Suppressor macrophage treated with lipopolysaccharide for 1 hour (primary cell): ENCODE data around the gene CKAP4.

Experiments
- DNase-seq, 3 donors: peaks; one replicate each; pipeline ENCODE4 v3.0.0-alpha.2; 2020 to 2022

Gene CKAP4

DNA sequence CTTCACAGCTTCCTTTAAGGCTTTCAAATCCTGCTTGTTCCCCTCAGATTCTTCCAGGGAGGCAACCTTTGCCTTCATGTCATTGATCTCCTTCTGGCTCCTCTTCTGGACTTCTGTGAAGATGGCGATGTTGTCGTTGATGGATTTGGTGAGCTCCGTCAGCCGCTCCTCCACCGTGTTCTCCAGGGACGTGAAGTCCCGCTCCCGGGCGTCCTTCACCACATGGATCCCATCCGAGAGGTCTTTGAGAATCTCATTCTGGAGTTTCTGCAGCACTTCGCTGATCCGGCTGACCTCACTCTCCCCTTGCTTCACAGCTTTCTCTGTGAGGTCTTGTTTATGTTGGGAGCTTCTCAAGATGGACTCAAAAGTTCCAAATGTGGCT is 7.9 kb downstream of the CKAP4 start:
- no peak for DNase-seq

DNA sequence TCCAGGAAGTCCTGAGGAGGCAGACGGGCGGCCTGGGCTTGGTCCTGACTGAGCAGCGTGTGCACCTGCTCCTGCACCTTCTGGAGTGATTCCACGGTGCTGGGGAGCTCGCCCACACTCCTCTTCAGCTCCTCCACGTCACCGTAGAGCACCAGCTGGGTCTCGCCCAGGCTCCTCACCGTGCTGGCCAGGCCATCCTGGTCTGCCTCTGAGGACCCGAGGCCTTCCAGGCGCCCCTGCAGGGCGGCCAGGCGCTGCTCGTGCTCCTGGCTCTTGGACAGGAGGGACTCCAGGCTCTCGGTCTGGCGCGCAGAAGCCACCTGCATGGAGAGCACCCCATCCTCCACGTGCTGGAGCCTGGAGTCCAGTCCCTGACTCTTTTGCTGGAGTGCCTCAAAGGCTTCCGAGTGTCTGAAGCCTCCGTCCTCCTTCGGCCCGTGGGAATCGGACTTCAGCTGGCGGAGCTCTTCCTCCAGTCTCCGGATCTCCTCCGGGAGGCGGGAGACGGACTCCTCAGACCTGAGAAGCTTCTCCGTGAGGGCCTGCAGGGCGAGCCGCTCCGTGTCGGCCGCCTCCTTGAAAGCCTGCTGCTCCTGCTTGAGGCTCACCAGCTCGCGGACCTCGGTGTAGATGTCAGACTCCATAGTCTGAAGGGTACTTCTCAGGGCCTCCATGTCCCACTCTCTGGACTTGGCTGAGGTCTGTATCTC is 8.4 kb downstream of the CKAP4 start:
- no peak for DNase-seq

DNA sequence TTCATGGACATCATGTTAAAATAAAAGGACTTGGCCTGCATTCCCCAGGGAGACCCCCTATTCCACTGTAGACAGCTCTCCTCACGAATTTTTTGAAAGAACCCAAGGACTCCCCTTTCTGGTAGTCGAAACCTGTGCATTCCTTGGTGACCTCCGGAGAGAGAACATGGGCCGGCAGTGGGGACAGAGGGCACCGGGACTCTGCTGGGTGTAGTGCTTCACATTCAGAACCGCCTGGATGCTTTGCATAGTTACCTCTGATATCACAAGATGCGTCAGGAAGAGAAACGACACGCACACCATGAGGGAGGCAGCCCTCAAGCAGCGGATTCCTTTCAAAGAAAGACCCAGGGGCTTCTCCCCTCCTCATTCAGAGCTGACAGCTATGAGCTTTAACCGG is 9.7 kb downstream of the CKAP4 start:
- no peak for DNase-seq

DNA sequence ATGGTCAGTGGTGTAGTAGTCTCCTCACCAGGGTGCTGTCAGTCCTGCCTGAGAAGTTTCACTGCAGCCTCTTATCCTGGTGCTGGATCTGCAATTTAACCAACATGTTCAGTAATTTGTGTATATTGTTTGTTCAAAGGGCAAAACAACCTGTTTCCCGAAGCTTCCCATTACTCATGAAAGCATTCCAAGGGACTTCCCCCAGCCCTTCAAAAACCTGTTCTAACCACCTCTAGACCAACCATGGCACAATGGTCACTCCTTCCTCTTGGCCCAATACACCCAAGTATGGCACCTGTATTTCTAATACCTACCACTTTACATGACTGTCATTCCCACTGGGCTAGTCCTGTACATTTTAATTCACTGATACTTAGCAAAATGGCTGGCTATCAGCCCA is 12.1 kb downstream of the CKAP4 start:
- no peak for DNase-seq

DNA sequence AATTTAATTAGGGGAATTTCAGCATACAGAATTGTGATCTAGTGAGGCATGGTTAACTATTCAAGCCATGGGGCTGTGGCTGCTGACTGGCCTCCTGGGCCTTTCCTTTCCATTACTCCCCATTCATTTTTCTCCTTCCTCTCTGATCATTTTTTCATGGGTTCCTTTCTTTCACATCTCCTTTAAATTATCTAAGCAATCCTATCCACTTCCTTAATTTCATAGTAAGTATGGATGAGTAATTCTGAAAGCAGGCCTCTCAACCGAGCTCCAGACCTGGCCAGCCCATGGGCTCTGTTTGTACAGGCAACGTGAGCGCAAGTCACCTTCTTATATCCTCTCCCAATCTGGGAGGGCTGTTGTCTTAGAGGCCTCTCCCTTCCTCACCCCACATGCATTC is 13.4 kb downstream of the CKAP4 start:
- DNase-seq, result peak; percentile 53 to 77 (median 72)

DNA sequence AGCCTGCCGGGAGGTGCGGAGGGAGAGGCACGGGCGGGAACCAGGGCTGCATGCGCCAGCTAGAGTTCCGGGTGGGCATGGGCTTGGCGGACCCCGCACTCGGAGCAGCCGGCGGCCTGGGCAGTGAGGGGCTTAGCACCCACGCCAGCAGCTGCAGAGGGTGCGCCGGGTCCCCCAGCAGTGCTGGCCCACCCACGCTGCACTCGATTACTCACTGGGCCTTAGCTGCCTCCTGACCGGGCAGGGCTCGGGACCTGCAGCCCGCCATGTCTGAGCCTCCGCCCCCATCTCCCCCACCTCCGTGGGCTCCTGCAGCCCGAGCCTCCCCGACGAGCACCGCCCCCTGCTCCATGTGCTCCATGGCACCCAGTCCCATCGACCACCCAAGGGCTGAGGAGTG is 14.8 kb downstream of the CKAP4 start:
- no peak for DNase-seq

DNA sequence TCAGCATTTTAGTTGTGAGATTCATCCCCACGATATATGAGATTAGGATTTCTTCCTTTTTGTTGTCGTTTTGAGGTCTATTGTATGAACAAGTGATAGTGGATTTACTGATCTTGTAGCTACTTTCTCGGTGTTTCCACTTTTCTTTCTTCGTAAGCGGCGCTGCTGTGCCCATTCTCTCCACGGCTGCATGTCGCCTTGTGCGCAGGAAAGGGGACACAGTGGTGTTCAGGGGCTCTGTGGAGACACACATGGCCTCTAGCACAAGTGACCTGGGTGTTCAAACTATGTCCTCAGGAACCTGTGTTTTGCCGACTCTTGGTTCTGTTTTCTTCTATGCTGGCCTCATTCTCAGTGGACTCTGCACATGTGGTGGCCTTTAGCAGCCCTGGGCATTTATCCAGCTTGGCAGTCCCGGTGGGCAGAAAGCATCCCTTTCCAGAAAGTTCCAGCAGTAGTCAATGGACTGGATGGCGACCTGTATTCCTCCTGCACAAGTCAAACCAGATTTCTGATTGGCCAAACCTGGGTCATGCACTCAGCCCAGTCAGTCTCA is 18.7 kb downstream of the CKAP4 start:
- no peak for DNase-seq

DNA sequence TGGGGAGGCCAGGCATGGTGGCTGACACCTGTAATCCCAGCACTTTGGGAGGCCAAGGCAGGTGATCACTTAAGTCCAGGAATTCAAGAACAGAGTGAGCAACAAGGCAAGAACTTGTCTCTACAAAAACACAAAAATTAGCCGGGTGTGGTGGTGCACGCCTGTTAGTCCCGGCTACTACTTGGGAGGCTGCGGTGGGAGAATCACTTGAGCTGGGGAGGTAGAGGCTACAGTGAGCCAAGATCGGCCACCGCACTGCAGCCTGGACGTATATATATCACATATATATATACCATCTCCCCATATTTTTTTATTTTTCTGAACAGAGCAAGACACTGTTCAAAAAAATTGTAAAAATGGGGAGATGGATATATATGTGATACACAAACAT is 19.5 kb downstream of the CKAP4 start:
- DNase-seq, result no peak

DNA sequence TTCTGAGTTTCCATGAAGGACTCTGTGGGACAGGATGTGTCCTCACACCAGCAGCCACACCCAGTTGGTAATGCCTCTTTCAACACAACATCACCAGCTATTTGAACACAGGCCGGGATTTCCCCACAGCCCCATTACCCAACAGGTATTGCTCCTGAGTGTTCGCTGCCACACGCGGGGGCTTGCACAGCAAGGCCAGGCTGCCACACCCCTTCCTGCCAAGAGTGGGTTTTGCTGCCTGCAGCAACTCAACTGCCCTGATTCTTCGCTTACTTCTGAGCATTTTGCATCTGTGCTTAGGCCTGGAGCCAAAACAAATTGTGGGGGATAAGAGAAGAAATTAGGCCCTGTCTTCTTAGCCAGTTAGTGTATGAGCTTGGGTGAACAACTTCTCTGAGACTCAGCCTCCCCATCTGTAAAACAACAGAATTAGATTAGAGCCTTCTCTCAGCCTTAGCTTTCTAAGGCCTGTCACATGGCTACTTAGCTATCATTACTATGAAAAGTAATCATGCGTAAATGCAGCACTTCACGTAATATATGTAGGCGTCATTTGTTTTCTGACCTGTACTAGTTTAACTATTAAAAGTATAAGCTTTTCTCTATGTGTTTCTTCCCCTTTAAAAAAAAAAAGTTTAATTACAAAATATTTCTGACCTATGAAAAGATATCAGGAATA is 20.0 kb downstream of the CKAP4 start:
- DNase-seq, result peak; percentile 80 to 81 (median 81)

DNA sequence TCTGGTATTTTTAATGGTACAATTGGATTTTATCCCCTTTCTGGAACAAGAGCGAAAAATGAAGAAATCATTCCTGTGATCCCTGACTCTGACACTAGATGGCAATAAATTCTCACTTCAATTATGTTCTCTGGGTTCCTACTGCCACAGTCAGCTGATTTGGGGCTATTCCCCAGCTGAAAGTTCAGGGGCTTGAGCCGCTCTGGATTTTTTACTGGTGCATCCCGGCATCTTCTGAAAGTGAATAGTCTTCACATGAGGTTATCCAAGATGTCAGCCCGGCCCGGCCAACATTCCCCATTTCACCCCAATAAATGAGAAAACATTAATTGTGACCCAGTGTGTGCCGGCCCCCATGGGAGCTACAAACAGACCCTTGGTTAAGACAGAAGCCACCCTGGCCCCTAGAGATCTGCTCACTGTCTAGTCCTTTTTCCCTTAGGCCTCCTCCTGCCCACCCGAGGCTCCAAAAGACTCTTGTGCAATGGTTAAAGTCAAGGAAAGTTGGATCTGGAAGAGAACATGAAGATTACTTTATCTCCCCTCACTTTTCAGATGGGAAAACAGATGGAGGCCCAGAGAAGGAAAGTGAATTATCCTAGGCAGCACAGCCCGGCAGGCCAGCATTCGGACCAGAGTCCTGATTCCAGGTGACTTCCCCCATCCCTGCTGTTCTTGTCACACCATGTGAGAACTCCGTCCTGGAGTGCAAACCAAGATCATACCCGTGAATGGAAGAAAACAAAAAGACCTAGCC is 20.8 kb downstream of the CKAP4 start:
- peak; percentile 61 to 80 (median 78) for DNase-seq

DNA sequence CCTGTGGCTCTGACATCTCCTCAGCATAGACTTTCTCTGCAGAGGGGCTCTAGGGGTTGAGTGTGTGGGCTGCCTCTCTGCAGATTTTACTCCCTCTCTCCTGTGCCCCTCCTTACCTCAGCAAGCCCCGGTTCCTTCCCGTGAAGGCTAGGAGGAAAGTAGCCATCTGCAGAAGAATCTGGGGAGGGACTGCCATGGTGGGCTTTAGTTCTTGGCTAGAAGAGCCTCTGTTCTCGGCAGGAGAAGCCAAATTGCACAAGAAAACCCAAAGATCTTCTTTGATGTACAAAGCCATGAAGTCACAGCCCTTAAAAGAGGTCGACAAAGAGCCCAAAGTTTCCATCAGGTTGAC is 23.5 kb downstream of the CKAP4 start:
- no peak for DNase-seq

DNA sequence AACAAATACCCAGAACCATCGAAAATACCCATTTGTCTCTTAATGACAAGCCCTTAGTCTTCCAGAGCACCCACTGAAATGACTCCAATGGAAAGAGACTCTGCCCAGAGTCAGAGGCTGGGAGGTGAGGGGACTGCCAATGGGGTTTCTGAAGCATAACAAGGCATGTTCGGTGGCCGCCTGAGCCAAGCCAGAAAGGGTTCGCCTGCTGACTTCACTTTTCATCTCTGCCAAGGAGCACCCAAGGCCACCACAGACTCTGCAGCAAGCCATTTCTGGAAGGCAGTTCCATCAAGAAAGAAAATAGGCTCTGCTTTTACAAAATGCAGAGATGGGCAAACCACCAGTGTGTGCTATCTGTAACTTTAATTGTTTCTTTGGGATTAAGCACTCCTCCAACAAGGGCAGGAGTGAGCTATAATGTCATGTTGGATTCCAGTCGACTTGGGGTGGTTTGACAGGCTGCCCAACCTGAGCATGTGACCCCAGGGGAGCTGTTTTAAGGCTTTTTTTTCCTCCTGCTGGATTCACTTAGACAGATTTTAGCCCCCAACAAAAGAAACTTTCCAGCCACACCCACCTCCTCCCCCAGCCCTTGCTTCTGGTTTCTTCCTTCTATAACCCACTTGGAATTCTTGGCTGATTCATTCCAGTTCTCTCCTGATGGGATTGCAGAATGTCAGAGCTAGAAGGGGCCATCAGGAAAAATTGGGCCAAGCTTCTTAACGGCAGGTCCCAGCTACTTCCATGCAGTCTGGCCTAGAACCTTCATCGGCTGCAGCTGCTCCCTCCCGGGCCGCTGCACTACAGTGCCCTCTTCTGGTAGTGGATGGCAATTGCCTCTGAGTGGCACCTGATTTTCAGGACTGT is 24.1 kb downstream of the CKAP4 start:
- DNase-seq, result peak; percentile 69 to 80 (median 77)

DNA sequence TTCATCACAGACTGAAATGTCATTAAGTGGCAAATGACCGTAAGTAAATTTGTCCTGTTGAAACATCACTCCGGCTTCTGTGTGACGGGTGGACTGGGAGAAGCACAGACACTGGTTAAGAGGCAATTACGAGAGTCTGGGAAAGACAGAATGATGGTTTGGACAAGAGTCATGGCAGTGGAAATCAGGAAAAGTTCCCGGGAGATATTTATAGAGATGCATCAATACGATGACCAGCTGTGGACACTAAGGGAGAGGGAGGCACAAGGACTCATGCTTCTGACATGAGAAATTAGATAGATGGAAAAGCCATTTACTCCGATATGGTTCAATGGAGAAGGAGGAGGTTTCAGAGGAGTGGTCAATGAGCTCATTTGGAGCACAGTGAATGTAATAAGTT is 27.3 kb downstream of the CKAP4 start:
- DNase-seq, result no peak

DNA sequence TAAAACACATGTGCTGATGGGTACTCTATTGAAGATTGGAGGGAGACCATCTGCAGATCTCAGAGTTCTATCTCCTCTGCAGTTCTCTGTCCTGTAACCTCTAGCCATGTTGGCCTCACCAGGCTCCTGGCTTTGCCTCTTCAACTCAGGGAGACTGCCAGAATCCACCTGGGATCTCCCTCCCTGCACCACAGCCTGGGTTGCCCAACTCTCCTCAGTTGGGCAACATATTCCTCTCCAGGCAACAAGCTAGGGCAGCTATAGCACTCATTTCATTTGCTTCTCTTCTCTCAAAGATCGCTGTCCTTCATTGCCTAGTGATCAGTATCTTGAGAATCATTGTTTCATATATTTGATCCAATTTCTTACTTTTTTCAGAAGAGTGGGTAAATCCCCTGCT is 28.8 kb downstream of the CKAP4 start:
- no peak for DNase-seq

DNA sequence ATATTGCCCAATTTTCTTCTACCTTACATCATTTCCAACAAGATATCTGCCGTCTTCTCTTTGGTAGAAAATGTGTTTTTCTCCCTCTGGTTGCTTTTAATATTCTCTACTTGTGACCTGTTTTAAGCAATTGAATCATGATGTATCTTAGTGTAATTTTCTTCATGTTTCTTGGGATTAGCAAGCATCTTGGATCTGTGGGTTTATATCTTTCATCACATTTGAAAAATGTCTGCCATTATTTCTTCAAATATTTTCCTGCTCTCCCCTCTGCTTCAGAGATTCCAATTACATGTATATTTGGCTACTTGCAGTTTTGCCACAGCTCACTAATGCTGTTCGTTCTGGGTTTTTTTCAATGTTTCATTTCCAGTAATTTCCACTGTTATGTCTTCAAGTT is 30.1 kb downstream of the CKAP4 start:
- no peak for DNase-seq

DNA sequence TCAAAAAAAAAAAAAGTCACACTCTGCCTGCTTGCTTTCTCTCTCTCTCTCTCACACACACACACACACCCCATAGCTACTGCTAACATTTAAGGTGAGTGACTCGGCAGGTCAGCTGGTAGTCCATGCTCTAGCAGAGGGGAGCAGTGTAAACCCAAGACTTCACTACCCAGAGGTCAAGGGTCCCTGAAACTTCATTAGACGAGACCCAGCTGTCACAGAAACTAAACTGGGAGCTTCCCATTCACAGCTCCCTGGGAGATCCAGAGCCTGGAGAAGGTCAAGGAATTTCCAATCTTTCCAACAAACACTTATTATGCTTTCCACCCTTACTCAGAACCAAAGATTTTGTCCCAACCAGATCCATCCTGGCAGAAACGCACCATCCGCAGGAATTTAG is 33.2 kb downstream of the CKAP4 start:
- no peak for DNase-seq

DNA sequence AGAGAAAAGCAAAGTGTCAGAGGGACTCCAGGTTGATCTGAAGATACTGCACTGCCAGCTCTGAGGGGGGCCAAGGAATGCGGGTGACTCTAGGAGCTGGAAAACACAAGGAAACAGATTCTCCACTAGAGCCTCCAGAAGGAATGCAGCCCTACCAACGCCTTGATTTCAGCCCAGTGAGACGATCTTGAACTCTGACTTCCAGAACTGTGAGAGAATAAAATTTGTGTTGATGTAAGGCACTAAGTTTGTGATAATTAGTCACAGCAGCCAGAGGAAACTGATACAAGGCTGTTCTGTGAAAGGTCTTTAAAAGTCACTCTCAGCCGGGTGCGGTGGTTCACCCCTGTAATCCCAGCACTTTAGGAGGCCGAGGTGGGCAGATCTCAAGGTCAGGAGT is 34.2 kb downstream of the CKAP4 start:
- no peak for DNase-seq

DNA sequence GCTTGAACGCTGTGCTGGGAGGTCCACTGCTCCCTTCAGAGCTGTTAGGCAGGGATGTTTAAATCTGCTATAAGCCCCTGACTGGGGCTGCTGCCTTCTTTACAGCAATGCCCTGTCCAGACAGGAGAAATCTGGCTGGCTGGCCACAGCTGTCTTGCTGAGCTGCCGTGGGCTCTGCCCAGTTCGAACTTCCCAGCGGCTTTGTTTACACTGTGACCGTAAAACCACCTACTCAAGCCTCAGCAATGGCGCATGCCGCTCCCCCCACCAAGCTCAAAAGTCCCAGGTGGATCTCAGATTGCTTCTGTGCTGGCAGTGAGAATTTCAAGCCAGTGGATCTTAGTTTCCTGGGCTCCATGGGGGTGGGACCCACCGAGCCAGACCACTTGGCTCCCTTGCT is 35.8 kb downstream of the CKAP4 start:
- DNase-seq, result no peak

DNA sequence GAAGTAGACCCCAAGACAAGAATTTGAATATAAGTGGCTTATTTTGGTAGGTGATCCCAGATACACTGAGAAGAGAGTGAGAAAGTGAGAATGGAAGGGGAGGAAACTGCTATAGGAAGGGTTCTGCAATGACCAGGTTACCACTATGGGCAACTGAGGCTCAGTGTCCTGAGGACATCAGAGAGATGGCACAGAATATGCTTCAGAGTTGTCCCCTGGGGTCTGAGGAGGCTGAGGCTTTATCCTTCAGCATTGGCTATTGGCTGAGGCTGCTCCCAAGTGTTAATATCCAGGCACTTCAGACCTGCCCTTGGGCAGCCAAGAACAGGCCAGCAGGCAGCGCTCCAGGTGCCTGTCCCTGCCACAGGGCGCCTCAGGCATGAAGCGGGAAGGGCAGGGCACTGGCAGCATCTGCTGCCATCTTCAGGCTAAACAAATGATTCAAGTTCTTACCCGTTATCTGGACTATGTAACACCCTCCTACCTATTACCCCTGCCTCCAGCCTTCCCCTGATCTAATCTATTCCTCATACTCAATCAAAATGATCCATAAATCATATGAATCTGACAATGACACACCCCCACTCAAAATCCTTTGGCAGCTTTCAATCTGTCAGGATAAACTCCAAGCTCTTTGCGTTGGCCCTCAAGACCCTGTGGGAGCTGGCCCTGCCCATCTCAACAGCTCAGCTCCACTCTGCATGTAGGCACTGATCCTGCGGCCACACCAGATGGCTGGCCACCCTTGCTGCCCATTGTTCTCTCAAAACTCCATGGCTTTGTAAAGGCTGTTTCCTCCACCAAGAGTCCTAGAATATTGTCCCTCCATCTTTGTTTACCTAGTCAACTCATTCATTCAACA is 42.4 kb downstream of the CKAP4 start:
- DNase-seq, result no peak

DNA sequence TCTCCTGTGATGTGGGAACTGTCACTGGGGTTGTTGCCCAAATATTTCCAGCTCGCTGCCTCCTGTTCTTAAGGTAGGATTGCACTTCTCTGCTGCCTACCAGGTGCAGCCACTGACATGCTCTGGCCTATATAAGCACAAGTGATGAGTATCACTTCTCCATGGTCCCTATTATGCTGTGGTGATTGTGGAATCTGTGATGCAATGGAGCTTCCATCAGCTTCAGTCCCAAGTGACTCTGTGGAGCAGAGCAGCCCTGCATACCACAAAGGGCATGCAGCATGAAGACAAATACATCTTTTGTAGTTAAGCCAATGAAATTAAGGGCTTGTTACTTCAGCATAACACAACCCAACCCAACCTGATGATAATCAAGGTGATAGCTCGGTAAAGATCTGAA is 43.5 kb downstream of the CKAP4 start:
- DNase-seq, result no peak

DNA sequence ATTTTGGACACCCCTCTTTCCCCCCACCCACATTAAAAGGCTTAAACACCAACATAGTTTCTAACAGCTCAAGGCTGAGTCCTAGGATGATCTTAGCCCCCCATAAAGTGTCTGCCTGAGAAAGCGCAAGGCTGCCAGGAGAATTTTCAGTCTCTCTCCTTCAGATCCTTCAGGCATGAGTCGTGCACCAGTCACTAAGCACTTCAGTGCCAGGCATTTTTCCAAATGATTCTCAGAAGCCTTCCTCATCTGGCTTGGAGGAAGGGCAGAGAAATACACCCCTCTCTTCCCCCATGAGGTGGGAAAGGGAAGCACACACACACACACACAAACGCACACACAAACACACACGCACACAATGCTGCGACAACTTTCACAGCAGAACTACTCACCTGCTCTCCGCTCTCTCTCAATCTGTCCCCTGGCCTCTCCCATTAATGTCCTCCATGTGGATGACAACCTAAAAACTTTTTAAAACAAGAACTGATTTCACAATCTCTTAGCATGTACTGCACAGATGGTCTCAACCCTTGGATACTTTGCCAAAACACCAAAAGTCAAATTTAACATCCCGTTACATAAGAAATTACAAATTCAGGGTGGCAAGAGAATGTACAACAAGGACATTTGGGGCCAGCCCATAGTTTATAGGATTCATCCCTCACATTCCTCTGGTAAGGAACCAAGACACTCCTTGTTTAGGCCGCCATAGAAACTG is 49.8 kb downstream of the CKAP4 start:
- no peak for DNase-seq
